Rectal smooth muscle tissue (tissue), 1 donor: ENCODE data around the gene FAM120A.
A peak's percentile ranks its signal among the peaks of the same experiment; 100 is the strongest.
"Not testable (repeated sequence)": the region's sequence is repeated elsewhere in the genome, so short reads cannot be mapped to it uniquely, and the experiment has no call there.

Experiments
- H3K27ac ChIP-seq: one replicate; pipeline ENCODE4 v1.7.0; 2013; ENCODE audit warnings: low read depth, low read length, inconsistent platforms
- H3K27me3 ChIP-seq: one replicate; pipeline ENCODE4 v1.7.0; 2013; ENCODE audit warnings: low read length; ENCODE audit not compliant: control insufficient read depth, insufficient read depth
- H3K36me3 ChIP-seq: one replicate; pipeline ENCODE4 v1.7.0; 2013; ENCODE audit warnings: low read length; ENCODE audit not compliant: control insufficient read depth, insufficient read depth
- H3K4me1 ChIP-seq: one replicate; pipeline ENCODE4 v1.7.0; 2013; ENCODE audit warnings: low read length; ENCODE audit not compliant: control insufficient read depth, insufficient read depth
- H3K4me3 ChIP-seq: one replicate; pipeline ENCODE4 v1.7.0; 2013; ENCODE audit warnings: low read length
- H3K9ac ChIP-seq: one replicate; pipeline ENCODE4 v1.7.0; 2013; ENCODE audit warnings: low read length

Gene FAM120A

DNA sequence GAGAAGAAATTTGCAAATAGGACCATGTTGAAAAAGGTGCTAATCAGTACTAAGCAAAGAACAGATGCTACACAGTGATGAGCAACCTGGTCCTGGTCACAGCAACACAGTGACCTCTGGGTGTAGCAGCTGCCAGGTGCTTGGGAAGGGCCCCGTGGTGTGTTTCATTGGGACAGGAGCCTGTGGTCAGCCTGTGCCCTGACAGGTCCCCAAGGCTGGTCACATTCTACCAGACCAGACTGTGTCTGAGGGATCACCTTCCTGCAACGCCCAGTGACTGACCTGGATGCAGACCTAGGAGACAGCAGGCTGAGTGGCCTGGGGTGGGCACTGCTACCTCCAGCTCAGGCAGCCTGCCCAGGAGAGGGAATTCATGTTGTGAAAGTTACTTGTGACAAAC, 56.7 kb downstream of the FAM120A start:
- Histone ChIP-seq H3K27me3 (no peaks in the 10 kb centered on the region), H3K27ac (no peak overlapping the region), H3K36me3 (peaks cover under 1% of the 10 kb centered on the region), H3K4me3 (no peak overlapping the region), H3K4me1 (peaks cover 8% of the 10 kb centered on the region), H3K9ac (no peak overlapping the region)

DNA sequence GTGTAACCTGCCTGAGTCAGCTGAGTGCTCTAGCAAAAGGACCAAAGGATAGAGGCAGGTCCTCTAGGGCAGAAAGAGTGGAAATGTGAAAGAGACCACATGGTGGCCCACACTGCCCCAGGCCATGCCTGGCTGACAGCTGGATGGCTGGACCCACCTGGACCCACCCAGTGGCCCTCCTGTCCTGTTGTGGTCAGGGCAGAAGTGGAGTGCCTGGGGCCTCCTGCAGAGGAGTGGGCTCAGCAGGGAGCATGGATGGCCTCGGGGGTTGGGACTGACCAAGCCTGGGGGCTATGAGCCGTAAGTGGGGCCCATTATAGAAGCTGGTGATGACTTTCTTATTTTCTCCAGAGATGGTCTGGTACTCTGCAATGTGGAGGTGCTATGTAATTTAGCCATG, 57.6 kb downstream of the FAM120A start:
- Histone ChIP-seq H3K27ac (no peak overlapping the region), H3K9ac (no peak overlapping the region), H3K36me3 (peaks cover 3% of the 10 kb centered on the region), H3K27me3 (no peaks in the 10 kb centered on the region), H3K4me1 (peaks cover 8% of the 10 kb centered on the region), H3K4me3 (no peak overlapping the region)

DNA sequence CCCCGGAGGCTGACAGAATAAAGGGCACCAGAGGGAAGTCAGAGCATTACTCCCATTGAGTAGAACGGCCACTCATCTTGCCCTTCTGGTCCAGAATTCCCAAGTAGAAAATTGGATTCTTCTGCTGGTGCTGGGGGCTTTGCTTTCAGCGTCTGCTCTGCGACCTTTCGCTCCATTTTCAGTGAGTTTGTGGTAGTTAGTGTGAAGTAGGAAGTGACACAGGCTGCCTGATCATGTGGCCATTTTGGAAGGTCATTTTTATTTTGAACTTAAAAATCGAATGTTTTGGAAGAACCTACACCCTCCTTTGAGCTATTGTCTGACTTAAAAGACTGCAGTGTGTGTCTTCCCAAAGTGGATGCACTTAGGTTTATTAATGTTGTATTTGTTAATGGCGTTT, 58.6 kb downstream of the FAM120A start:
- H3K4me3 ChIP-seq = no peak overlapping the region
- H3K4me1 ChIP-seq = peaks cover 8% of the 10 kb centered on the region
- peaks cover 5% of the 10 kb centered on the region for H3K36me3 ChIP-seq
- no peaks in the 10 kb centered on the region for H3K27me3 ChIP-seq
- H3K27ac ChIP-seq = no peak overlapping the region
- H3K9ac ChIP-seq = no peak overlapping the region

DNA sequence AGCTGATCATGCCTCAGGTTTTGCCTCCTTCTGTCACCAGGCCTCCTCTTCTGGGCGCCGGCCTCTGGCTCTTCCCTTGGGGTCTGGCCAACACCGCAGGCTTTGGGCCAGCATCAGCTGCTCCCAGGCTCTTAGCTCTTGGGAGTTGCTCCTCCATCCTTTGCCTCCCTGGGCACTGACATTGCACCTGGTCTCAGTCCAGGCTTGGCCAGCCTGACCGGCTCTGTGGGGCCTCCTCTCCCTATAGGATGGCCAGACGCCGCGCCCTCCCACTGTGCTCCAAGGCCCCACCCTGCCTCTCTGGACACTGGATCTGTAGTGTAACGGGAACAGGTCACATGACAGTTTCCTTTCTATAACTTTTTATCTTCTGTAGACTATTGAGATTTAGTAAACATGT, 59.7 kb downstream of the FAM120A start:
- H3K27ac ChIP-seq = not testable (repeated sequence)

DNA sequence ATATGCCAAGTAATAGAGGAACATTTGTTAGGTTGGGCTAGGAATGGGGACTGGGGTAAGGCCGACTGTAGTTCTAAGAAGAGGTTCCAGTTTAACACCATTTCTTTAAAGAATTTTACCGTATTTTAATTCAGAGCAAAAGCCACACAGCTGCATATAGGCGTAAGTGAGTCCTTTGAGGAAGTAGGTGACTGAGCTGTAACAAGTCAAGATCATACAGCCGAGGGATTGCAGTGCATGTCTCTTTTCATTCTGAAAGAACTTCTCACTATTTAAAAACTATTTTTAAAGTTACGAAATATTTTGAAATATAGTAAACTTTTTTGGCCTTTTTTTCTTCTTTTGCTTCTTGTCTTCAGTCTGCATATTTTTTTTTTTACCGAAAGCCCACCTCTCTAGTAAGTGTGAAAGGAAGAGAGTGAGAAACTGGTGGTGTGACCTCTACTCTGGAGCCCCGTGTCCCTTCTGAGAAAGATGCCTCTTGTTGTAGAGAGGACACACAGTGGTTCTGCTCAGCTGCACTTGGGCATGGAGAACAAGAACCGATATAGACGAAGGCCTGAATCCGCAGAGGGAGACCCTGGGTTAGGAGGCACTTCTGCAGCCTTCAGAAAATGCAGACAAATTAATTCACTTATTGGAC, 60.8 kb downstream of the FAM120A start:
- H3K4me3 ChIP-seq, H3K4me1 ChIP-seq, H3K27ac ChIP-seq, H3K36me3 ChIP-seq, H3K27me3 ChIP-seq, H3K9ac ChIP-seq: not testable (repeated sequence)

More for the DNA sequence above, 59.7 kb downstream of the FAM120A start:
- H3K36me3 ChIP-seq, H3K27me3 ChIP-seq, H3K4me1 ChIP-seq, H3K4me3 ChIP-seq, H3K9ac ChIP-seq: not testable (repeated sequence)

DNA sequence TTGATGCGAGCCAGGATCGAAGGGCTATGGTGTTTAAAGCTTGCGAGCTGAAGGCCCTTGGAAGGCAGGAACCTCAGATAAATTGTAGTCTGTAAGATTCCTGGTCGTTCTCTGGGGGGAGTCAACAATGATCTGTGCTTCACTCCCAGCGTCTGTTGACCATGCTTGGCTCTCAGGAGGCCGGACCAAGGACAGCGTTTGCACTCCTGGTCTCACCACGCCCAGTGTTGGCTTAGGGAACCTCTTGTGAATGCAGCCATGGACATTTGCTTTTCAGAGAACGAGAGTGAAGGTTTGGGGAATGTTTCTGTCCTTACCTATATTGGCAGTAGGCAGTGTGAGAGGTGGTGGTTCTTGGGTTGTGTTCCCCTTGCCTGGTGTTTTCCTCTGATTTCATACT, 62.1 kb downstream of the FAM120A start:
- H3K27ac ChIP-seq = no peak overlapping the region

DNA sequence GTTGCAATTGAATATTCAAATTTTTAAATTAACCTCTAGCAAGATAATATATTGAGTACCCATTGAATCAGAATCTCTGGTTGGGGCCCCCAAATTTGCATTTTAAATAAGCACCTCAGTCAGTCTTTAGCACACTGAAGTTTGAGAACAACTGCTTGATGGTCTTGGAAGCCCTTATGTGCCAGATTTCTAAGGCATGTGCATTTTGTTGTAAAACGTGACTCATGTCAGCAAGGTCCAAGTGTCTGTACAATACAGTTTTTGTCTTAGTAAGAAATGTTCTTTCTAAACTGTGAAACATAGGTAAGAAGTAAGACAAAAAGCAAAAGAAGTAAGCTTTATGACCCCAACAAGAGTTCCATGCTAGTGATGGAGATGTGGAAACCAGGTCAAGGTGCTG, 65.8 kb downstream of the FAM120A start:
- Histone ChIP-seq H3K36me3 (peaks cover 18% of the 10 kb centered on the region), H3K27me3 (no peaks in the 10 kb centered on the region), H3K4me3 (no peak overlapping the region), H3K27ac (no peak overlapping the region), H3K4me1 (no peaks in the 10 kb centered on the region), H3K9ac (no peak overlapping the region)

More for the DNA sequence above, 62.1 kb downstream of the FAM120A start:
- Histone ChIP-seq H3K4me1 (peaks cover 6% of the 10 kb centered on the region), H3K27me3 (no peaks in the 10 kb centered on the region), H3K9ac (no peak overlapping the region), H3K4me3 (no peak overlapping the region), H3K36me3 (peaks cover 11% of the 10 kb centered on the region)

DNA sequence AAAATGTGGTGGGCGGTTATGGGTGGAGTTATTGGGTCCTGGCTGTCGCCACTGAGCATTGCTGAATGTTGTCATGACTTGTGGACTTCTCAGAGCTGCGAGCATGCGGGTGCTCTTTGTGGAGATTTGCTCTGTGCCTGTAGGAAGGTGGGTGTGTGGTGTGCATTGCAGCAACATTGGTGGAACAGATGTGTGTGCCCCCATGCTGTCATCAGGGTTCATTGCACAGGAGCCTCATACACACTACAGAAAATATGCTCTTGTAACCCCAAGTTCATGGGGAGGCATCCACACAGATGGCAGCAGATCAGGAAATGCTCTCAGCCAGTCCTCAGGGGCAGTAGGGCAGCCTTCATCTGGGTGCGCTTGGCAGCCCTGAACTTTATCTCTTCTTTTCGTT, 69.0 kb downstream of the FAM120A start:
- no peak overlapping the region for H3K4me3 ChIP-seq
- H3K9ac ChIP-seq = no peak overlapping the region
- H3K27ac ChIP-seq = no peak overlapping the region
- no peaks in the 10 kb centered on the region for H3K27me3 ChIP-seq
- no peaks in the 10 kb centered on the region for H3K4me1 ChIP-seq
- peaks cover 20% of the 10 kb centered on the region for H3K36me3 ChIP-seq

DNA sequence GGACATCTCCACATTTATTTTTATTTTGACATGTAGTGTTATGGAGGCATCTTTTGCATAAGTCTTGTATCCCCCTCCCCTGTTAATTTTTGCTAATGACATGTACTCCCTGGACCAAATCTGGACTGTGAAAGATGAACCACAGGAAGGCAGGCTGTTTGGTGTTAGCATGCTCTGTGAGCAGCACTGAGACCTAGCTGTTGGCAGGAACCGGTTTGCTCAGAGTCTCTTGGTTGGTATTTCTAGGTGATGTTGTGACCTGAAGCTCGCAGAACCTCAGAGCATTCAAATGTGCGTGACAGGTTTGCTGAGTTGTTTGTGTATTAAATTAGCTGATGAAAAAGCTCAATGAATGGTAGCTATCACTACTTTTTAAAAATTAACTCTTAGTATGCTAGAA, 71.3 kb downstream of the FAM120A start:
- H3K4me3 ChIP-seq = no peak overlapping the region
- peaks cover 21% of the 10 kb centered on the region for H3K36me3 ChIP-seq
- no peaks in the 10 kb centered on the region for H3K4me1 ChIP-seq
- H3K27ac ChIP-seq = no peak overlapping the region
- no peaks in the 10 kb centered on the region for H3K27me3 ChIP-seq
- H3K9ac ChIP-seq = no peak overlapping the region

DNA sequence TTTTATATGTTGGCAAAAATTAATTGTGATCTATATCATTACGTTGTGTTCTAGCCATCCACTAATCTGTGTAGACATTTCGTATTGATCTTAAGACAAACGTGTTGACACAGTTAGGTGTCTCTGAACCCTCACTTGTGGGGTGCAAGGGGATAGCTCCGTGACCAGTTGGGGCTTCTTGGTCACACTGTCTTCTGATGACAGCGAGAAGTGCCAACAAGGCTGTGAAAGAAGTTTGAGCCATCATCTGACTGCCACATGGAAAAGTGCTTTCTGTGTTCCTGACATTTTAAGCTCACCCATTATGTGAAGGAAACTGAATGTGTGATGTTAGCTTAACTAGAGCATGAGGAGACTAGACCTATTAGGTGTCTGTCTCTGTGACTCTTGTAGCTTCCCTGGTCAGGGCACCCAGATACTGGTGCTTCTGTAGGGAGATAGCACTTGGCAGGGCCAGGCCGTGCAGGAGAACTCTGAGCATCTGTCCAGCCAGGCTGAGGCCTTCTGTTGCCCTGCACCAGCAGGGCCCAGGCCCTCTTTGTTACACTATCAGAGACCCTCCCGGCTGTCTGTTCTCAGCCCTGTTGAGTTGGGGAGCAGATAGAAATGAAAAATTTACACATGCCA, 72.1 kb downstream of the FAM120A start:
- no peaks in the 10 kb centered on the region for H3K4me1 ChIP-seq

DNA sequence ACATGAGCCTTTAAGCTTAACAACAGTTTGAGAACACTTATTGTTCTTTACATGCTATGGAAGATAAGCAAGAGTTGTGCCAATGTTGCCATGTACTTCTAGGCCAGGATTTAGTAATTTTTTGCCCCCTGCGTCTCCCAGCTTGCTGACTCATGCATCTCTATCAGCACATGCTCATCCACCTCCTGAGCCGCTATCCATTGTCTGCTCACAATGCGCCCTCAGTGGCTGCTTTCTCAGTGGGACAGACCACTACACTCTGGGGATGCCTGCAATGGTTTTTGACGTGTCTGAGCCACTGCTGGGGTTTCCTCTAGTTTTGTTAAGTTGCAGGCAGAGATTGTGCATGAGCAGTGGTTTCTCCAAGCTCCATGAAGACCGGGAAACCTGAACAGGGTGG, 74.0 kb downstream of the FAM120A start:
- no peaks in the 10 kb centered on the region for H3K27me3 ChIP-seq
- no peak overlapping the region for H3K27ac ChIP-seq
- H3K4me1 ChIP-seq = no peaks in the 10 kb centered on the region
- no peak overlapping the region for H3K9ac ChIP-seq
- no peak overlapping the region for H3K4me3 ChIP-seq
- peaks cover 22% of the 10 kb centered on the region for H3K36me3 ChIP-seq

More for the DNA sequence above, 72.1 kb downstream of the FAM120A start:
- Histone ChIP-seq H3K36me3 (peaks cover 18% of the 10 kb centered on the region), H3K4me3 (no peak overlapping the region), H3K27me3 (no peaks in the 10 kb centered on the region), H3K27ac (no peak overlapping the region), H3K9ac (no peak overlapping the region)

DNA sequence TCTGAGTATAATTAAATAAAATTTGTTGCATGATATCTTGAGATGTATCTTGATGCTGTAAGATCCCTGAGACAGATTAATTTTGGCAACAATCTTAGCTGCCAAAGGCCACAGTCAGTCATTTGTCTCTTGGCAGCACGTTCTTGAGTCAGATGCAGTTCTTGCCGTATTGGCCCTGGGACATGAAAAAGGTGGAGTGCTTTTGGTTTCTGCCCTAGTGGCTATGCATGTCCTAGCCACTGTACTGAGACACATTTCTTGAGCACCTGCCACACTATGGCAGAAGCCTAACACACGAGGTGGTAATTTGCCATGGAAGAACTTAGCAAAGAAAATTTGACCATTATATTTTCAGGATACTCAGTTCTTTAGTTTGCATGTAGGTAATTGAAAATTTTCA, 79.9 kb downstream of the FAM120A start:
- Histone ChIP-seq H3K36me3 (peaks cover 29% of the 10 kb centered on the region), H3K9ac (no peak overlapping the region), H3K27ac (no peak overlapping the region), H3K4me3 (no peak overlapping the region), H3K27me3 (no peaks in the 10 kb centered on the region), H3K4me1 (no peaks in the 10 kb centered on the region)

DNA sequence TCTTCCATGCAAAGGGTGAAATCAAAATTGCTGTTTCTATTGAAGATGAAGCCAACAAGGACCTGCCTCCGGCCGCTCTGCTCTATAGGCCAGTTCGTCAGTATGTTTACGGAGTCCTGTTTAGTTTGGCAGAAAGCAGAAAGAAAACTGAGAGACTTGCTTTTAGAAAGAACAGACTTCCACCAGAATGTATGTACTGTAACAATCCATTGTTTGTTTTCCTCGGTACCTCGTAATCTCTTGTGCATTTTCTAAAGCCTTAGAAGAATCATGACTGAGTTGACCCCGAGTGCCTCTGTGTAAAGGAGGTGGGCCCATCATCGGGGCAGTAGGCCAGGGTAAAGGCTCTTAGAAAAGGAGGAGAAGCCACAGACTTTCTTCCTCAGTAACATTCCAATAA, 80.7 kb downstream of the FAM120A start:
- H3K27ac ChIP-seq = peak overlapping the region; percentile 38
- no peak overlapping the region for H3K4me3 ChIP-seq
- H3K27me3 ChIP-seq = no peaks in the 10 kb centered on the region
- peaks cover 29% of the 10 kb centered on the region for H3K36me3 ChIP-seq
- no peak overlapping the region for H3K9ac ChIP-seq
- no peaks in the 10 kb centered on the region for H3K4me1 ChIP-seq
